Adrenal gland (tissue), 12 donors: ENCODE data around the gene PPP1R3E. TPM values are rescaled to one million over a fixed set of nuclear protein-coding genes. Genes with fewer than 3 reads are reported as not detected.

Experiments
- DNase-seq, 7 donors: peaks; one replicate each; pipeline ENCODE4 v3.0.0-alpha.2; 2019 to 2020
- H3K27ac ChIP-seq, 5 donors: fragments of 200-600 bp; sonication (generic) in 4 of 5; 1 replicate in 3 of 5; 2 replicates in 2 of 5; pipeline versions ENCODE4 v1.5.1 to v1.8.0; 2016 to 2020; ENCODE audit warnings: mild to moderate bottlenecking in 1 of 5
- H3K27me3 ChIP-seq: fragments of 200-600 bp; 2 replicates; pipeline ENCODE4 v1.8.0; 2021
- H3K36me3 ChIP-seq, 2 donors: fragments of 200-600 bp; replicated peaks in 1 of 2; 1 replicate in 1 of 2; 2 replicates in 1 of 2; pipeline versions ENCODE4 v1.5.1 to v1.8.0; 2018 to 2022
- H3K4me1 ChIP-seq, 2 donors: fragments of 200-600 bp; replicated peaks in 1 of 2; 1 replicate in 1 of 2; 2 replicates in 1 of 2; pipeline versions ENCODE4 v1.5.1 to v1.8.0; 2018 to 2021
- H3K4me3 ChIP-seq, 4 donors: fragments of 200-600 bp; sonication (generic) in 3 of 4; one replicate each; pipeline ENCODE4 v1.5.1; 2016 to 2018
- H3K9me3 ChIP-seq, 3 donors: fragments of 200-600 bp; sonication (generic) in 1 of 3; replicated peaks in 1 of 3; 1 replicate in 2 of 3; 2 replicates in 1 of 3; pipeline versions ENCODE4 v1.5.1 to v1.8.0; 2016 to 2021
- POLR2A ChIP-seq, 2 donors: fragments of 450-650 bp; IDR thresholded peaks; one replicate each; pipeline ENCODE4 v1.6.1; 2017; ENCODE audit warnings: antibody characterized with exemption in 2 of 2, mild to moderate bottlenecking in 2 of 2, moderate library complexity in 1 of 2
- WGBS, 4 donors: extraction: QIAGEN DNeasy Blood & Tissue Kit in 2 of 4; methylation state at CpG; one replicate each; pipeline versions ENCODE4 v1.1.5 to v1.1.7; 2013 to 2017; 5-methylcytosine and 5-hydroxymethylcytosine counted together
- intact Hi-C, 2 donors: fragments of 100-400 bp; cut with DNase I; formaldehyde crosslinking; loops; one replicate each; pipeline versions ENCODE4 v1.14.1 to v1.15.0; 2022 to 2023
- polyA plus RNA-seq, 3 donors: library from polyadenylated mRNA; stranded (reverse); fragments of 200-250 nt in 2 of 3; fragments of 350-450 nt in 1 of 3; fragmentation: Illumina TruSeq in 1 of 3; extraction: RNeasy Lipid Tissue Mini Kit (QIAGEN cat#74804) in 1 of 3; gene quantifications; one replicate each; pipeline ENCODE4 v1.2.3, GENCODE V29; 2013 to 2014
- total RNA-seq, 9 donors: library from RNA; depleted of rRNA in 4 of 9; stranded (reverse); fragments of >200 nt in 4 of 9; fragments of 120-200 nt in 1 of 9; fragmentation: NEBNext Ultra II Directional in 1 of 9; extraction: Animal tissue kit (Norgen Biotek cat#: 25700) in 1 of 9; gene quantifications; one replicate each; pipeline versions ENCODE4 v1.1.0 to v1.2.4, GENCODE V29; 2013 to 2023
- TF ChIP-seq, protein P1 (sequence below), 6 experiments: fragments of 450-650 bp in 4 of 6; fragments of 200-600 bp in 2 of 6; sonication (generic) in 1 of 6; IDR thresholded peaks; 1 replicate in 5 of 6; 2 replicates in 1 of 6; pipeline versions ENCODE4 v1.5.1 to v1.8.0; 2016 to 2021; ENCODE audit warnings: antibody characterized with exemption in 6 of 6, mild to moderate bottlenecking in 2 of 6, moderate library complexity in 1 of 6
- donor health status: healthy with polysubstance abuse.
- donor health status: Bipolar disorder and iron deficiency.
- donor health status: DM: yes; HTN: yes; CAD: no.
- donor health status: DM: no; HTN: no; CAD: no.
- donor health status: DM: no; HTN: no; CAD: no.
- donor health status: DM: yes; HTN: yes; CAD: no.

Gene PPP1R3E
- total and polyA plus RNA-seq, 12 donors = 2.2 to 82.8 (median 13.4) TPM

DNA sequence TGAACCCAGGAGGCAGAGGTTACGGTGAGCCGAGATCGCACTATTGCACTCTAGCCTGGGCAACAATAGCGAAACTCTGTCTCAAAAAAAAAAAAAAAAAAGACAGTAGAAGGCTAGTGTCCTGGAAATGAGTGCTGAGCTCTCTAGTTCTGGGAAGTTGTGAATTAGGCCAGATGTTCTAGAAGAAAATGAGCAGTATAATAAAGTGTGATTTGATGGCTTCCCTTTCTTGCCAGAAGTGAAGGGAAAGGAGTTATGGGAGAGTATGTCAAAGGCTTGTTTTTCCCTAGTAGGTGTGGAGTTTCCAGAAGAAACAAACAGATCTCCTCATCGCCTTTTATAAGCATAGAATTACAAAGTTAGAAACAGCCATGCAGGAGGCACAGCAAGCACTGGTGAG, 44.4 kb downstream of the PPP1R3E start:
- TF ChIP-seq, protein P1, sequence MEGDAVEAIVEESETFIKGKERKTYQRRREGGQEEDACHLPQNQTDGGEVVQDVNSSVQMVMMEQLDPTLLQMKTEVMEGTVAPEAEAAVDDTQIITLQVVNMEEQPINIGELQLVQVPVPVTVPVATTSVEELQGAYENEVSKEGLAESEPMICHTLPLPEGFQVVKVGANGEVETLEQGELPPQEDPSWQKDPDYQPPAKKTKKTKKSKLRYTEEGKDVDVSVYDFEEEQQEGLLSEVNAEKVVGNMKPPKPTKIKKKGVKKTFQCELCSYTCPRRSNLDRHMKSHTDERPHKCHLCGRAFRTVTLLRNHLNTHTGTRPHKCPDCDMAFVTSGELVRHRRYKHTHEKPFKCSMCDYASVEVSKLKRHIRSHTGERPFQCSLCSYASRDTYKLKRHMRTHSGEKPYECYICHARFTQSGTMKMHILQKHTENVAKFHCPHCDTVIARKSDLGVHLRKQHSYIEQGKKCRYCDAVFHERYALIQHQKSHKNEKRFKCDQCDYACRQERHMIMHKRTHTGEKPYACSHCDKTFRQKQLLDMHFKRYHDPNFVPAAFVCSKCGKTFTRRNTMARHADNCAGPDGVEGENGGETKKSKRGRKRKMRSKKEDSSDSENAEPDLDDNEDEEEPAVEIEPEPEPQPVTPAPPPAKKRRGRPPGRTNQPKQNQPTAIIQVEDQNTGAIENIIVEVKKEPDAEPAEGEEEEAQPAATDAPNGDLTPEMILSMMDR (IDR thresholded peaks at IDR 0.05) = no peak
- no peak for TF ChIP-seq POLR2A (IDR thresholded peaks at IDR 0.05)
- Histone ChIP-seq H3K4me3 (no peak overlapping the region), H3K36me3 (no peaks in the 10 kb centered on the region), H3K27me3 (peaks cover 10% of the 10 kb centered on the region), H3K4me1 (no peaks in the 10 kb centered on the region), H3K9me3 (no peaks in the 10 kb centered on the region), H3K27ac (no peak overlapping the region)
- no peak for DNase-seq
- intact Hi-C loops = no loop called here
- 81 to 98% (median 89%) methylated on average over 5 of the region's 5 CpGs for WGBS, 4 donors

DNA sequence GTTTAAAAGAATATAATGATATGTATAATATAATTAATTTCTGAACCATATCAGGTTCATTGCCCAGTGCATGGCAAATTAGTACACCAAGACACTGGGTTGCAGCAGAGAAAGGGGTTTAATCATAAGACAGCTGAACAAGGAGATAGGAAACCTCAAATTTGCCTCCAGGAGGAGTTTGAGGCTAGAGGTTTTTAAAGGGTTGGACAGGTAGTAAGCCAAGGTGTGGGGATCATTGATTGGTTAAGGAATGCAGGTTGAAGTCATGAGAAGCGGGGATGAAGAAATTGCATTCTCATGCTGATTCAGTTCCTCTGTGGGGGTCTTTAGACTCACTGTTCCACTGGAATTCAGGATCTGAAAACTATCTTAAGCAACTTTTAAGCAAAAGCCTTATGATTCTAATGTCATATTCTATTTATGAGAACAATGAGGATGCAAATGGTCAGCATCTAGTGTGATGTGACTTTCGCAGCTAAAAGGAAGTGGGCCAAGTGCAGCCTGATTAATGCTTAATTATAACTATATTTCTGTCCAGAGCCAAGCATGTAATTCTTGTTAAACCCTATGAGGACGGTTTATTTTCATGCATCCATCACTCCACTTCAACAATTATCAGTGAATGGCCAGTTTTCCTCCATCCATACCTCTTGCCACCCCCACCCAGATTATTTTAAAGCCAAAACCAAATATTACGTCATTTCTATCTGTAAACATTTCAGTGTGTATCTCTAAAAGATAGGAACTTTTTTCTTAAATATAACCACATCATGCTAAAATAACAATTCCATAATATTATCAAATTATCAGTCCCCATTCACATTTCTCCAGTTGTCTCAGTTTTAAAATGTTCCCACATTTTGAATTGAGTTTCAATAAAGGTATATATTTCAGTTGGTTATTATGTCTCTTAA, 50.0 kb downstream of the PPP1R3E start:
- intact Hi-C loops = no loop called here
- no peak for TF ChIP-seq POLR2A (IDR thresholded peaks at IDR 0.05)
- Histone ChIP-seq H3K36me3 (no peaks in the 10 kb centered on the region), H3K4me3 (no peak overlapping the region), H3K27me3 (no peaks in the 10 kb centered on the region), H3K4me1 (no peaks in the 10 kb centered on the region), H3K27ac (no peak overlapping the region), H3K9me3 (no peaks in the 10 kb centered on the region)
- no peak for DNase-seq
- WGBS, 4 donors = 64 to 70% (median 66%) methylated on average over 4 of the region's 4 CpGs

DNA sequence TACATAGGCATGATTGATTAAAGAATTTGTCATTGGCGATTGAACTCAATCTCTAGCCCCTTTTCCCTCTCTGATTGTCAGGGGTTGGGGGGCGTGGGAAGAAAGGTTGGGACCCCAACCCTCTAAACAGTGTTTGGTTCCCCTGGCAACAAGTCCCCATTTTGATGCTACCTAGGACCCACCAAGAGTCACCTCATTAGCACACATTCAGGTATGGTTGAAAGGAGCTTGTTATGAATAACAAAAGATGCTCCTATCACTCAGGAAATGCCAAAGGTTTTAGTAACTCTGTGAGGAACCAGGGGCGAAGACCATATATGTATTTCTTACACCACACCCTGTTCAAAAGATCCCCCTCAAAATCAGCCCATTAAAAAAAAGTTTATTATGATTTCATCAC, 50.7 kb downstream of the PPP1R3E start:
- no peak for DNase-seq
- Histone ChIP-seq H3K27me3 (no peaks in the 10 kb centered on the region), H3K4me1 (no peaks in the 10 kb centered on the region), H3K4me3 (no peak overlapping the region), H3K9me3 (no peaks in the 10 kb centered on the region), H3K27ac (no peak overlapping the region), H3K36me3 (no peaks in the 10 kb centered on the region)
- intact Hi-C loops = no loop called here
- 32 to 48% (median 42%) methylated on average over 3 of the region's 3 CpGs for WGBS, 4 donors
- TF ChIP-seq POLR2A (IDR thresholded peaks at IDR 0.05) = no peak
- TF ChIP-seq, protein P1 (IDR thresholded peaks at IDR 0.05) = no peak

DNA sequence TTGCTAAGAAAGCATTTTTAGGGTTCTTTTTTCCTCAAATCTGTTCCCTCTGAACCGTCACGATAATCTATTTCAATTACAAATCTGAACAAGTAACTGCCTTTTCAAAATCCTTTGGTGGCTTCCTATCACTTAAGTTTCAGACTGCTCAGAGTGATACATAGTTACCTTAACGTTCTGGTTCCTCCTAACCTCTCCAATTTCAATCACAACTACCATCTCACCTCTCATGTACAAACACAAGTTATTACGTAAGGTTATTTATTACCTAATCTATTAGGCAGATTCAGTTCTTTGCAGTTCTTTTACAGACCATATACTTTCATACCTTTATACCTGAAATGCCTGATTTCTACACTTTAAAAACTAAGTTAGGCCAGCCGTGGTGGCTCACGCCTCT, 52.8 kb downstream of the PPP1R3E start:
- H3K4me3 ChIP-seq = no peak overlapping the region
- H3K27me3 ChIP-seq = no peaks in the 10 kb centered on the region
- intact Hi-C loops = no loop called here
- H3K4me1 ChIP-seq = no peaks in the 10 kb centered on the region
- no peaks in the 10 kb centered on the region for H3K9me3 ChIP-seq
- no peak for DNase-seq
- no peak for TF ChIP-seq POLR2A (IDR thresholded peaks at IDR 0.05)
- TF ChIP-seq, protein P1 (IDR thresholded peaks at IDR 0.05) = no peak
- no peaks in the 10 kb centered on the region for H3K36me3 ChIP-seq
- no peak overlapping the region for H3K27ac ChIP-seq
- 78 to 87% (median 79%) methylated on average over 6 of the region's 6 CpGs for WGBS, 4 donors

DNA sequence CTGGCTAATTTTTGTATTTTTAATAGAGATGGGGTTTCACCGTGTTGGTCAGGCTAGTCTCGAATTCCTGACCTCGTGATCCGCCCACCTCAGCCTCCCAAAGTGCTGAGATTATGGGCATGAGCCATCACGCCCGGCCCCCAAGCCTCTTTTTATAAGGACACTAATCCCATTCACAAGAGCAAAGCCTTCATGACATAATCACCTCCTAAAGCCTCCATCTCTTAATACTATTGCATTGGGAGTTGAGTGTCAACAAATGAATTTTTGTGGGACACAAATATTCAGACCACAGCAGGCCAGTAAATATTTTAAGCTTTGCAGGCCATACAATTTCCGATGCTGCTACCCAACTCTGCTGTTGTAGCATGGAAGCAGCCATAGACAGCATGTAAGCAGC, 54.1 kb downstream of the PPP1R3E start:
- Histone ChIP-seq H3K9me3 (no peaks in the 10 kb centered on the region), H3K27ac (no peak overlapping the region), H3K4me1 (no peaks in the 10 kb centered on the region), H3K27me3 (no peaks in the 10 kb centered on the region), H3K4me3 (no peak overlapping the region), H3K36me3 (no peaks in the 10 kb centered on the region)
- intact Hi-C loops = no loop called here
- TF ChIP-seq, protein P1 (IDR thresholded peaks at IDR 0.05) = no peak
- no peak for TF ChIP-seq POLR2A (IDR thresholded peaks at IDR 0.05)
- 84 to 87% (median 86%) methylated on average over 7 of the region's 7 CpGs for WGBS, 4 donors
- DNase-seq = no peak
